HAP-1 (cell line): ENCODE results near the gene PDCD4.

Source experiments
- DNase-seq, 2 experiments: peaks; one replicate each; pipeline ENCODE4 v3.0.0-alpha.2; 2016 to 2020; ENCODE audit warnings: low spot score in 2 of 2
- H3K27me3 ChIP-seq: fragments of 250-450 bp; sonication (Bioruptor Pico); 2 replicates; pipeline ENCODE4 v1.5.1; 2020; ENCODE audit warnings: low read depth, mild to moderate bottlenecking, moderate library complexity
- H3K36me3 ChIP-seq: fragments of 250-450 bp; sonication (Bioruptor Pico); replicated peaks from 2 replicates; pipeline ENCODE4 v1.5.1; 2020; ENCODE audit warnings: mild to moderate bottlenecking
- H3K4me1 ChIP-seq: fragments of 250-450 bp; sonication (Bioruptor Pico); 2 replicates; pipeline ENCODE4 v1.5.1; 2020; ENCODE audit warnings: mild to moderate bottlenecking
- H3K4me3 ChIP-seq: fragments of 250-450 bp; sonication (Bioruptor Pico); 2 replicates; pipeline ENCODE4 v1.5.1; 2020; ENCODE audit warnings: mild to moderate bottlenecking, moderate library complexity
- H3K9me3 ChIP-seq: fragments of 250-450 bp; sonication (Bioruptor Pico); 2 replicates; pipeline ENCODE4 v1.5.1; 2020; ENCODE audit warnings: mild to moderate bottlenecking, moderate library complexity
- in situ Hi-C: fragments of 300-500 bp; cut with MboI; formaldehyde crosslinking; loops from 3 replicates; pipeline ENCODE4 v1.14.3; 2020; ENCODE audit warnings: low sequenced_read_pairs, inconsistent platforms, mixed read lengths

The PDCD4 gene

GRCh38 chr10:110835841-110836240, 35.9 kb upstream of the PDCD4 start:
- no peaks in the 10 kb centered on the region for H3K27me3 ChIP-seq
- no peaks in the 10 kb centered on the region for H3K9me3 ChIP-seq
- in situ Hi-C loops = no loop called here
- H3K4me3 ChIP-seq = no peak overlapping the region
- H3K4me1 ChIP-seq = no peaks in the 10 kb centered on the region
- H3K36me3 ChIP-seq = no peaks in the 10 kb centered on the region
- no peak for DNase-seq

- Histone ChIP-seq H3K9me3 (no peaks in the 10 kb centered on the region), H3K36me3 (no peaks in the 10 kb centered on the region), H3K4me1 (no peaks in the 10 kb centered on the region), H3K4me3 (no peak overlapping the region), H3K27me3 (no peaks in the 10 kb centered on the region)
- no peak for DNase-seq
- in situ Hi-C loops = no loop called here
Measured at GRCh38 chr10:110836706-110837105, 35.0 kb upstream of the PDCD4 start.

- DNase-seq = no peak
Measured at GRCh38 chr10:110837418-110838171, 34.1 kb upstream of the PDCD4 start.

GRCh38 chr10:110840225-110840922, 31.4 kb upstream of the PDCD4 start:
- H3K36me3 ChIP-seq = no peaks in the 10 kb centered on the region
- in situ Hi-C loops = no loop called here
- no peaks in the 10 kb centered on the region for H3K9me3 ChIP-seq
- no peak for DNase-seq
- H3K4me3 ChIP-seq = no peak overlapping the region
- H3K4me1 ChIP-seq = no peaks in the 10 kb centered on the region
- no peaks in the 10 kb centered on the region for H3K27me3 ChIP-seq

More at GRCh38 chr10:110837418-110838171, 34.1 kb upstream of the PDCD4 start:
- Histone ChIP-seq H3K9me3 (no peaks in the 10 kb centered on the region), H3K36me3 (no peaks in the 10 kb centered on the region), H3K27me3 (no peaks in the 10 kb centered on the region), H3K4me1 (no peaks in the 10 kb centered on the region), H3K4me3 (no peak overlapping the region)
- in situ Hi-C loops = no loop called here

- DNase-seq = no peak
- no peaks in the 10 kb centered on the region for H3K27me3 ChIP-seq
- H3K36me3 ChIP-seq = no peaks in the 10 kb centered on the region
- no peaks in the 10 kb centered on the region for H3K9me3 ChIP-seq
- H3K4me3 ChIP-seq = no peak overlapping the region
- in situ Hi-C loops = no loop called here
- H3K4me1 ChIP-seq = no peaks in the 10 kb centered on the region
Measured at GRCh38 chr10:110840923-110841428, 30.8 kb upstream of the PDCD4 start.

- Histone ChIP-seq H3K36me3 (no peaks in the 10 kb centered on the region), H3K4me3 (no peak overlapping the region), H3K27me3 (no peaks in the 10 kb centered on the region), H3K4me1 (no peaks in the 10 kb centered on the region), H3K9me3 (no peaks in the 10 kb centered on the region)
- DNase-seq = no peak
- in situ Hi-C loops = no loop called here
Measured at GRCh38 chr10:110841767-110842267, 29.9 kb upstream of the PDCD4 start.

- Histone ChIP-seq H3K36me3 (no peaks in the 10 kb centered on the region), H3K4me3 (no peak overlapping the region), H3K9me3 (no peaks in the 10 kb centered on the region), H3K4me1 (no peaks in the 10 kb centered on the region), H3K27me3 (no peaks in the 10 kb centered on the region)
- DNase-seq = no peak
- in situ Hi-C loops = no loop called here
Measured at GRCh38 chr10:110842326-110842904, 29.3 kb upstream of the PDCD4 start.

- Histone ChIP-seq H3K4me3 (no peak overlapping the region), H3K27me3 (no peaks in the 10 kb centered on the region), H3K36me3 (no peaks in the 10 kb centered on the region), H3K9me3 (no peaks in the 10 kb centered on the region), H3K4me1 (no peaks in the 10 kb centered on the region)
- in situ Hi-C loops = no loop called here
- no peak for DNase-seq
Measured at GRCh38 chr10:110843031-110843430, 28.7 kb upstream of the PDCD4 start.

GRCh38 chr10:110843796-110844616, 27.7 kb upstream of the PDCD4 start:
- no peaks in the 10 kb centered on the region for H3K4me1 ChIP-seq
- in situ Hi-C loops = no loop called here

GRCh38 chr10:110844617-110844881, 27.2 kb upstream of the PDCD4 start:
- Histone ChIP-seq H3K36me3 (no peaks in the 10 kb centered on the region), H3K4me3 (no peak overlapping the region), H3K9me3 (no peaks in the 10 kb centered on the region), H3K27me3 (no peaks in the 10 kb centered on the region), H3K4me1 (no peaks in the 10 kb centered on the region)
- no peak for DNase-seq
- in situ Hi-C loops = no loop called here

More at GRCh38 chr10:110843796-110844616, 27.7 kb upstream of the PDCD4 start:
- Histone ChIP-seq H3K36me3 (no peaks in the 10 kb centered on the region), H3K27me3 (no peaks in the 10 kb centered on the region), H3K4me3 (no peak overlapping the region), H3K9me3 (no peaks in the 10 kb centered on the region)
- DNase-seq = no peak

- Histone ChIP-seq H3K9me3 (no peaks in the 10 kb centered on the region), H3K4me3 (no peak overlapping the region), H3K27me3 (no peaks in the 10 kb centered on the region), H3K36me3 (no peaks in the 10 kb centered on the region), H3K4me1 (no peaks in the 10 kb centered on the region)
- DNase-seq = no peak
- in situ Hi-C loops = no loop called here
Measured at GRCh38 chr10:110845192-110845755, 26.5 kb upstream of the PDCD4 start.

GRCh38 chr10:110845756-110846620, 25.7 kb upstream of the PDCD4 start:
- no peaks in the 10 kb centered on the region for H3K4me1 ChIP-seq
- no peak for DNase-seq
- no peaks in the 10 kb centered on the region for H3K27me3 ChIP-seq
- H3K36me3 ChIP-seq = no peaks in the 10 kb centered on the region
- in situ Hi-C loops = no loop called here
- H3K4me3 ChIP-seq = no peak overlapping the region
- no peaks in the 10 kb centered on the region for H3K9me3 ChIP-seq
